BE2C (cell line): Measurements from ENCODE around the gene WSCD2.

Source experiments
- DNase-seq: peaks from one replicate; pipeline ENCODE4 v3.0.0-alpha.2; 2020
- H3K27me3 ChIP-seq: fragments of 250-450 bp; sonication (Bioruptor Pico); 2 replicates; pipeline ENCODE4 v1.5.1; 2020; ENCODE audit warnings: mild to moderate bottlenecking
- H3K36me3 ChIP-seq: fragments of 250-450 bp; sonication (Bioruptor Pico); 2 replicates; pipeline ENCODE4 v1.5.1; 2020; ENCODE audit warnings: mild to moderate bottlenecking
- H3K4me1 ChIP-seq: fragments of 250-450 bp; sonication (Bioruptor Pico); 2 replicates; pipeline ENCODE4 v1.5.1; 2020
- H3K4me3 ChIP-seq: 2 replicates; pipeline ENCODE4 v1.5.1; 2011; ENCODE audit warnings: low read depth, low read length
- H3K9me3 ChIP-seq: fragments of 250-450 bp; sonication (Bioruptor Pico); 2 replicates; pipeline ENCODE4 v1.5.1; 2020
- CTCF ChIP-seq: IDR thresholded peaks from 2 replicates; pipeline ENCODE4 v1.5.1; 2012; ENCODE audit warnings: mild to moderate bottlenecking, low read depth, low read length

WSCD2 gene

GRCh38 chr12:108097160-108097911, 31.8 kb upstream of the WSCD2 start:
- no peaks in the 10 kb centered on the region for H3K36me3 ChIP-seq
- peaks cover 6% of the 10 kb centered on the region; the same call in 1 of the 2 replicates for H3K4me1 ChIP-seq
- DNase-seq: no peak
- TF ChIP-seq CTCF: no peak
- no peaks in the 10 kb centered on the region; the same call in 1 of the 2 replicates for H3K27me3 ChIP-seq
- H3K9me3 ChIP-seq: no peaks in the 10 kb centered on the region
- H3K4me3 ChIP-seq: no peak overlapping the region

DNA sequence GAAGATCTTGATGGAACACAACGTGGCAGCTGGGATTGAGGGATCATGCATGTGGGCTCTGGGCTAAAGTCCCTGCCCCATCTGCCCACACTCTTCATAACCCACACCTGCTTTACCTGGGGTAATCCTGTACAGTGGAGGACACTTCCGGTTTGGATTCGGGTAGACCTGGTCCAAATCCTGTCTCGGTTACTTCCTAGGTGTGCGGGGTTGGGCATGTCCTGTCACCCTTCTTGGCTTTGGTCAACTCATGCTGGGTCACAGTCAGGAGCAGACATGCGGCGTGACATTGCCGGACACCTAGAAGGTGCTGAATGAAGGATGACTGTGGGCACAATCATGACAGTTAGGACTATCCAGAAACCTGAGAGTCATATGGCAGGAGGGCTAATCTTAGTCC, 30.7 kb upstream of the WSCD2 start:
- no peak for DNase-seq
- no peak for TF ChIP-seq CTCF
- Histone ChIP-seq H3K9me3 (no peaks in the 10 kb centered on the region), H3K4me3 (no peak overlapping the region), H3K36me3 (no peaks in the 10 kb centered on the region), H3K4me1 (peaks cover 11% of the 10 kb centered on the region; the same call in 1 of the 2 replicates), H3K27me3 (no peaks in the 10 kb centered on the region; the same call in 1 of the 2 replicates)

DNA sequence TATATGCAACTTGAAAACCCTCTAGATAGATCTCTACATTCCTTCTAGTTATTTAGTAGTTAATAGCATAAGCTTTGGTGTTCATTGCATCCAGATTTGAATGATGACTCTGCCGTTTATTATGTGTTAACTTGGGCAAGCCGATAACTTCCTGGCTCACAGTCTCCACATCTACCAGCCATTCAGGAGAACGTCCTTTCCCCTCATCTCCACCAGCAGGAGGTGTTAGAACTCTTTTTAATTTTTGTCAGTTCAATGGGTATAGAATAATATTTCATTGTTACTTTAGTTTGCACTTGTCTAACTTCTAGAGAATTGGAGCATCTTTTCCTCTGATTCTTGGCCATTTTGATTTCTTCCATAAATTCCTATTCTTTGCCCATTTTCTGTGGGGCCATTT, 30.0 kb upstream of the WSCD2 start:
- Histone ChIP-seq H3K4me3 (no peak overlapping the region), H3K36me3 (no peaks in the 10 kb centered on the region), H3K27me3 (no peaks in the 10 kb centered on the region; the same call in 1 of the 2 replicates), H3K9me3 (no peaks in the 10 kb centered on the region), H3K4me1 (peaks cover 11% of the 10 kb centered on the region; the same call in 1 of the 2 replicates)
- DNase-seq: no peak
- peak; percentile 56 for TF ChIP-seq CTCF

- DNase-seq: no peak
- no peak overlapping the region for H3K4me3 ChIP-seq
- no peak for TF ChIP-seq CTCF
- no peaks in the 10 kb centered on the region for H3K36me3 ChIP-seq
- no peaks in the 10 kb centered on the region; the same call in 1 of the 2 replicates for H3K27me3 ChIP-seq
- H3K4me1 ChIP-seq: peaks cover 11% of the 10 kb centered on the region; the same call in 1 of the 2 replicates
- no peaks in the 10 kb centered on the region for H3K9me3 ChIP-seq
These were observed 29.2 kb upstream of the WSCD2 start for GRCh38 chr12:108099778-108100489.

- H3K4me3 ChIP-seq: no peak overlapping the region
- no peaks in the 10 kb centered on the region for H3K36me3 ChIP-seq
- peak; percentile 39 for DNase-seq
- no peak for TF ChIP-seq CTCF
- H3K4me1 ChIP-seq: peaks cover 11% of the 10 kb centered on the region; the same call in 1 of the 2 replicates
- H3K27me3 ChIP-seq: no peaks in the 10 kb centered on the region
- H3K9me3 ChIP-seq: no peaks in the 10 kb centered on the region
These were observed 27.4 kb upstream of the WSCD2 start for GRCh38 chr12:108101605-108102175.
